Stimulated activated CD8-positive, alpha-beta memory T cell treated with anti-CD3 and anti-CD28 coated beads, Interleukin-15, amount 100 ng/mL, for 4 hours (primary cell): ENCODE data around the gene SYNJ2BP.
"Not testable (repeated sequence)": the region's sequence is repeated elsewhere in the genome, so short reads cannot be mapped to it uniquely, and the experiment has no call there.

Source experiments
- DNase-seq, 2 donors: peaks; one replicate each; pipeline ENCODE4 v3.0.0-alpha.2; 2020; ENCODE audit warnings: low read depth in 2 of 2

The SYNJ2BP gene

GRCh38 chr14:70416725-70417349, at the start of gene SYNJ2BP:
SYNJ2BP (minus strand) TSS chr14:70417090; CDS start chr14:70416963, 127 bp downstream.
- DNase-seq, result peak; percentile 31 to 34

GRCh38 chr14:70454731-70455130, 37.8 kb upstream of the SYNJ2BP start:
- DNase-seq, result no peak

DNA sequence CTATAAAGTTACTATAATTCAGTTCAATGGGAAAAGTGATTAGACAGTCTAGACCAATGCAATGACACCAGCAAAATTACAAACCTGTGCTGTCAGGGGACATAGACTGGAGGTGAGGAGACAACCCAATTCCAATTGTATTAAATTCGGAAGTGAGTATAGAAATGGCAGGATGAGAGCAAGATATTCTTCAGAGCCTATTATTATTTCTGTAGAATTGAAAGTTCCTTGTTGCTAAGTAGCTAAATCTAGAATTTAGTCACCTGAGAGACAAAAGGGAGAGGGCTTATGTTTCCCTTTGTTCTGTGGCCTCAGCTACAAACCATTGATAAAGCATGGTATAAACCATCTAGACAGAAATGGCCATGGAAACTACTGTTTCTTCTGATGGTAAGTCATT, 35.0 kb upstream of the SYNJ2BP start, which contains the start of gene ADAM21:
Gene ADAM21, plus strand, starts transcription at position 301 of the 400 bp plus-strand sequence. CDS start 5,326 bp downstream, outside the sequence.
- DNase-seq, result no peak

DNA sequence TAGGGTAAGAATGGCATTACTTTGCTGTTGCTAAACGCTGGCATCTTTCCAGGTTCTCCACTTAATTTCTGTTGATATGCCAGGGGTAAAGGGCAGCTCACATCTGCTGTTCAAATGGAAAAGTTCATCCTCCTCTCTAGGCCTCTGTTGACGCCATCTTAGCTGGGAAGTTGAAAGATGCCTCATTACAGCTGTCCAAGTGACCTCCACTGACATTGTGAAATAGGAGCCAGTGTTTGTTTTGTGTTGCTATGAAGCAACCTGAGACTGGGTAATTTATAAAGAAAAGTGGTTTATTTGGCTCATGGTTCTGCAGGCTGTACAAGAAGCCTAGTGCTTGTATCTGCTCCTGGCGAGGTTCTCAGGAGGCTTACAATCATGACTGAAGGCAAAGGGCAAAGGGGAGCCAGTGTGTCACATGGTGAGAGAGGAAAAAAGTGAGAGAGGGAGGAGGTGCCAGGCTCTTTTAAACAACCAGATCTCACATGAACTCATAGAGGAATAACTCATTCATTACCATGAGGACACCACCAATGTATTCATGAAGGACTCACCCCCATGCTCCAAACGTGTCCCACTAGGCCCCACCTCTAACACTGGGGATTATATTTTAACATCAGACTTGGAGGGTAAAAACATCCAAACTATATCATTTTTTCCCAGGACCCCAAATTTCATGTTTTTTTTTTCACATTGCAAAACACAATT, 31.9 kb upstream of the SYNJ2BP start:
- DNase-seq, result no peak

DNA sequence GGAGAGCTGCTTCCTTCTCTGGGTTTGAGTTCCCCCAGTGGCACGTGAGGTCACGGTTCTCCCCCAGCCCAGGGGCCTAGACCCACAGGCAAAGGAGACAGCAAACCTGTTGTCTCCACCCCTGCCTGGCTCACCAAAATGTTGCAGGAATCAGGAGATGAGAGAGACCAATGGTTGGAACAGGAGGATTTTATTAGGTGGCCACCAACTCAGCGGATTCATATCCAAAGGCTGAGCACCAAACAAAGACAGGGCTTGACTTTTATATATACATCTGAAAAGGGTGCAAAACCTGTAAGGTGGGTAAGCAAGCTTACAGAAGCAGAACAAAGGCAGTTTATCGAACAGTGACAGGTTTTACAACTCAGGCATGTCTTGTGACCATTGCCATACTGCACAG, 25.9 kb upstream of the SYNJ2BP start:
- DNase-seq, result no peak

DNA sequence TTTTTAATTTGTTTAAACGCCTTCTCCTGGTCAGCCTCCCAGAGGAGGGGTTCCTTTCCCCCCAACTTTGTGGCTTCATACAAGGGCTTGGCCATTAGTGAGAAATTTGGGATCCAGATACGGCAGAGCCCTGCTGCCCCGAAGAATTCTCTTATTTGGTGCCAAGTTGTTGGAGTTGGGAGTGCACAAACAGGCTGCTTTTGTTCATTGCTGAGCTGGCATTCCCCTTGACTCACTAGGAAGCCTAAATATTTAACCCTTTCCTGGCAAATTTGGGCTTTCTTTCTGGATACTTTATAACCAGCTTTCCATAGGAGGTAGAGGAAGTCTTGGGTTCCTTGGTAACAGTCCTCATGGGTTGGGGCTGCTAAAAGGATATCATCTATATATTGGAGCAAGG, 24.8 kb upstream of the SYNJ2BP start:
- DNase-seq, result no peak

GRCh38 chr14:70436867-70437266, 20.0 kb upstream of the SYNJ2BP start:
- no peak for DNase-seq

- DNase-seq, result not testable (repeated sequence)
Measured at GRCh38 chr14:70426555-70426954, 9.7 kb upstream of the SYNJ2BP start.

DNA sequence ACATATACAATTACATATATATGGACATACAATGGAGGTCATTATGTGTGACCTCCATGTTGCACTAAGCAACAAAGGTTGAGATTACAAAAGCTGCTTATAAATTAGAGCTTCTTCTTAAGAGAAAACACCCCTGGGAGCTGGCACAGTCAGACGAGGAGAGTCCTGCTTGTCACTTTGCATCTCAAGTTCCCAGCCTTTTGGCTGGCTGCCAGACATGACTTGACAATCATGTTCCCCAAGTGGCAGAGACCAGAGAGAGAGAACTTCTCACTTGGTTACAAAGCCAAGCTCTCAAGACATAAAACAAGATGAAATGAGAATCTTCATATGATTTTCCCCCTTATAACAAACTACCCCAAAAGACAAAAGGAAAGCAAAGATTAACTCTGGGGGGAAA, 8.5 kb upstream of the SYNJ2BP start:
- no peak for DNase-seq

DNA sequence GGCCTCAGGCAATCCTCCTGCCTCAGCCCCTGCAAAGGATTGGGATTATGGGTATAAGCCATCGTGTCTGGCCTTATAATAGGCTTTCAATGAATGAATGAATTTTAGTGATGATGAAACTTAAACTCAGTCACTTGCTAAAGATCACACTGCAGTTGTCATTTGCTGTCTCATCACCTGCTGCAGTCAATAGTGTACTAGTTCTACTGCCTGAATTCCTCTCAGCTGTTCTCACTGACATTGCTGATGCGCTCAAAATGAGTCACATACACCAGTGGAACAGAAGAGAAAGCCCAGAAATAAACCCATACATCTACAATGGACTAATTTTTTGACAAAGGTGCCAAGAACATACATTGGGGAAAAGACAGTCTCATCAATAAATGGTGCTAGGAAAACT, 5.6 kb upstream of the SYNJ2BP start:
- DNase-seq, result no peak

GRCh38 chr14:70419270-70419931, 2.5 kb upstream of the SYNJ2BP start:
- DNase-seq, result not testable (repeated sequence)

DNA sequence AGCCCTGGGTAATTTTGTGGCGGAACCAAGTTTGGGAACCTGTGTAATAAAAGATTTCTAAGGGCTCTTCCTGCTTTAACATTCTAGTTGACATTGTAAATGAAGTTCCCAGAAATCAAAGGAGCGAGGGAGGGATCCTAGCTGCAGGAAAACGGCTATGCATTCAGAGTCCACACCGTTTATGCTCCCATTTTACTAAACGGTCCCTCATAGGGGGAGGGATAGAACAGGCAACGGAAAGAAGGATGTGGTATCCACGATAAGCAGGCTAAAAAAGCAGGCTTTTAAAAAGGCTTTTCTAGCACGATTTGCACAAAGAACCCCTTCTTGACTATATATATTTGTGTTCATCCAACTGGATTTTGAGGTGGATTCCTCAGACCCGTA, 559 bp downstream of the SYNJ2BP start:
- no peak for DNase-seq

- DNase-seq, result no peak
Measured at GRCh38 chr14:70415788-70416187, 1.1 kb downstream of the SYNJ2BP start.

DNA sequence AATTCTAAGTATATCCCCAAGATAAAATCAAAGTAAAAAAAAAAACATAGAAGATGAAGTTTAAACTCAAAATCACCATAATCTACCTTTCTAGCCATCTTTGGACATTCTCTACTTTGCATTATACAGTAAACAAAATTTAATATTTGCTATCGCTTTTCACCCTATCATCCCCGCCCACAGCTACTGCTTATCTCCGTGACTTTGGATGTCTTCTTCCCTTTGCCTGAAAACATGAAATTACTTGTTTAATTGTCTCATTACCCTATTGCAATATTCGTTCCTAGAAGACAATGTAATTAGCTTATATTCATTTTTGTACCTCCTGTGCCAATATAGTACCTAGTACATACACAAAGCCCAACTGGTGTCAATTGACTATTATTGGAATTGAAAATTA, 9.3 kb downstream of the SYNJ2BP start:
- DNase-seq, result no peak

GRCh38 chr14:70406216-70406615, 10.7 kb downstream of the SYNJ2BP start:
- DNase-seq, result not testable (repeated sequence)

- not testable (repeated sequence) for DNase-seq
Measured at GRCh38 chr14:70403335-70403734, 13.6 kb downstream of the SYNJ2BP start.

DNA sequence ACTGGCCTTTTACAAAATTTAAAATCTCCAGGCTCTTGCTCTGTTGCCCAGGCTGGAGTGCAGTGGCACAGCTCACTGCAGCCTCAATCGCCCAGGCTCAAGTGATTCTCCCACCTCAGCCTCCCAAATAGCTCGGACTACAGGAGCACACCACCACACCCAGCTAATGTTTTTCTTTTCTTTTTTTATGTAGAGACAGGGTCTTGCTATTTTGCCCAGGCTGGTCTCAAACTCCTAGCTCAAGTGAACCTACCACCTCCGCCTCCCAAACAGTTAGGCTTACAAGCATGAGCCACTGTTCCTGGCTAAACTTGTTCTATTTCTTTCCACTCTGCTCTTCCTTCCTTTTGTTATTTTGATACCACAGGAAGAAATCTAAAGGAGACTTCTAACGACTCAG, 15.2 kb downstream of the SYNJ2BP start:
- no peak for DNase-seq

GRCh38 chr14:70398706-70399431, 18.0 kb downstream of the SYNJ2BP start:
- no peak for DNase-seq

- DNase-seq, result no peak
Measured at GRCh38 chr14:70398280-70398679, 18.6 kb downstream of the SYNJ2BP start.

DNA sequence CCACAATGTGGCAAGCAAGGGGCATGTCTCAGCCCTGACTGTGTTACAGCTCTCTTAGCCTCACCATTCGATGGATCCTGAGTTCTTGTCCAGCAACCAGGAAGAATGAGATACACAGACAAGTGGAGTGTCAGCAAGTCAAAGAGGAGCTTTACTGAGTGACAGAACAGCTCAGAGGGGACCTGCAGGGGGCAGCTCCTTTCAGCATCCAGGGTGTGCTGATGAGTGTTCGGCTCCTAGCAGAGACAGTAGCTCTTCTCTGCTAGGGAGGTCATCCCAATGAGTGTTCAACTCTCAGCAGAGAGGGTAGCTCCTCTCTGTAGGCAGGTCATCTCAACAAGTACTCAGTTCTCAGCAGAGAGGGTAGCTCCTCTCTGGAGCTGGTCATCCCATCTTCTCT, 19.1 kb downstream of the SYNJ2BP start:
- DNase-seq, result no peak

- DNase-seq, result no peak
Measured at GRCh38 chr14:70394674-70395306, 22.1 kb downstream of the SYNJ2BP start.

GRCh38 chr14:70392676-70393075, 24.2 kb downstream of the SYNJ2BP start:
- DNase-seq, result no peak
